ENCODE data around the gene CATSPERE.

CATSPERE gene

GRCh38 chr1:244454412-244454811 lies 6.7 kb upstream of the CATSPERE start:
- Histone ChIP-seq H3K9me3 (replicated peaks; ENCODE audit: insufficient read depth, low read length) (no peaks in the 10 kb centered on the region), H3K27me3 (replicated peaks; ENCODE audit: insufficient read depth, low read length) (no peaks in the 10 kb centered on the region), H3K9me2 (replicated peaks; ENCODE audit: insufficient read depth, low read length) (no peaks in the 10 kb centered on the region), H3K4me1 (ENCODE audit: low read length) (peaks cover 14% of the 10 kb centered on the region), H3K9ac (ENCODE audit: low read length) (no peak overlapping the region), H4K20me1 (ENCODE audit: insufficient read depth, low read length) (no peaks in the 10 kb centered on the region), H3K79me2 (ENCODE audit: low read length) (peaks cover 22% of the 10 kb centered on the region), H3K4me2 (ENCODE audit: low read depth, low read length) (no peak overlapping the region), H3K27ac (ENCODE audit: low read length) (no peak overlapping the region), H3K4me3 (ENCODE audit: low read length) (no peak overlapping the region), H3F3A (ENCODE audit: insufficient read depth, low read length) (peaks cover 16% of the 10 kb centered on the region), H2AFZ (ENCODE audit: low read length) (no peak overlapping the region), H3K36me3 (replicated peaks; ENCODE audit: insufficient read depth, low read length) (0 out of 2 replicates have a peak, but pooled peaks cover 2% of the 10 kb centered on the region)
- TF ChIP-seq, protein P1, sequence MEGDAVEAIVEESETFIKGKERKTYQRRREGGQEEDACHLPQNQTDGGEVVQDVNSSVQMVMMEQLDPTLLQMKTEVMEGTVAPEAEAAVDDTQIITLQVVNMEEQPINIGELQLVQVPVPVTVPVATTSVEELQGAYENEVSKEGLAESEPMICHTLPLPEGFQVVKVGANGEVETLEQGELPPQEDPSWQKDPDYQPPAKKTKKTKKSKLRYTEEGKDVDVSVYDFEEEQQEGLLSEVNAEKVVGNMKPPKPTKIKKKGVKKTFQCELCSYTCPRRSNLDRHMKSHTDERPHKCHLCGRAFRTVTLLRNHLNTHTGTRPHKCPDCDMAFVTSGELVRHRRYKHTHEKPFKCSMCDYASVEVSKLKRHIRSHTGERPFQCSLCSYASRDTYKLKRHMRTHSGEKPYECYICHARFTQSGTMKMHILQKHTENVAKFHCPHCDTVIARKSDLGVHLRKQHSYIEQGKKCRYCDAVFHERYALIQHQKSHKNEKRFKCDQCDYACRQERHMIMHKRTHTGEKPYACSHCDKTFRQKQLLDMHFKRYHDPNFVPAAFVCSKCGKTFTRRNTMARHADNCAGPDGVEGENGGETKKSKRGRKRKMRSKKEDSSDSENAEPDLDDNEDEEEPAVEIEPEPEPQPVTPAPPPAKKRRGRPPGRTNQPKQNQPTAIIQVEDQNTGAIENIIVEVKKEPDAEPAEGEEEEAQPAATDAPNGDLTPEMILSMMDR (IDR thresholded peaks at IDR 0.05; ENCODE audit: low read length) = no peak
- TF ChIP-seq EZH2 (optimal IDR thresholded peaks at IDR 0.05; ENCODE audit: low read depth, low read length) (no peak), EZH2phosphoT487 (IDR thresholded peaks at IDR 0.05; ENCODE audit: low read length) (no peak)
- DNase-seq = no peak

DNA sequence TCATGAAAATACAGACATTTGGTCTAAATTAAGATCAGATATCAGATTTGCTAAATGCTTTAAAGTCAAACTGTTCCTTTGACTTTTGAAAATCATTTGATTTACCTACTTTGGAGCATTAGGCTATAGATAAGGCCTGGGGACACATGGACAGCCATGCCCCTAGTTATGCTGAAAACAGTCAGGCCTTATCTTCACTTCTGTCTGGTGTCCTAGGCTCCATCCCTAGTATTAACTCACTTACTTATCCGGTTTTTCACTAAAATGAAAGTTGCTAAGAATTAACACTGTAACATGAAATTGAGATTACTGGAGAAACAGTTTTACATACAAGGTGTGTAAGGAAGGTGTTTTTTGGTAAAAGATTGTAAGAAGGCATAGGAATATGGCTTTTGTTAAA lies 4.5 kb upstream of the CATSPERE start:
- H3K4me2 ChIP-seq (ENCODE audit: low read depth, low read length) = no peak overlapping the region
- no peak overlapping the region for H3K27ac ChIP-seq (ENCODE audit: low read length)
- H3K9me2 ChIP-seq (replicated peaks; ENCODE audit: insufficient read depth, low read length) = no peaks in the 10 kb centered on the region
- no peaks in the 10 kb centered on the region for H4K20me1 ChIP-seq (ENCODE audit: insufficient read depth, low read length)
- no peak for DNase-seq
- H3K36me3 ChIP-seq (replicated peaks; ENCODE audit: insufficient read depth, low read length) = no peaks in the 10 kb centered on the region
- H3K9ac ChIP-seq (ENCODE audit: low read length) = no peak overlapping the region
- no peaks in the 10 kb centered on the region for H3K27me3 ChIP-seq (replicated peaks; ENCODE audit: insufficient read depth, low read length)
- 0 out of 2 replicates have a peak, but pooled peaks cover 10% of the 10 kb centered on the region for H3K4me1 ChIP-seq (ENCODE audit: low read length)
- no peak overlapping the region for H2AFZ ChIP-seq (ENCODE audit: low read length)
- H3K9me3 ChIP-seq (replicated peaks; ENCODE audit: insufficient read depth, low read length) = no peaks in the 10 kb centered on the region
- H3K79me2 ChIP-seq (ENCODE audit: low read length) = no peaks in the 10 kb centered on the region
- peaks cover 4% of the 10 kb centered on the region for H3F3A ChIP-seq (ENCODE audit: insufficient read depth, low read length)
- TF ChIP-seq, protein P1 (IDR thresholded peaks at IDR 0.05; ENCODE audit: low read length) = no peak
- TF ChIP-seq EZH2phosphoT487 (IDR thresholded peaks at IDR 0.05; ENCODE audit: low read length) (no peak), EZH2 (optimal IDR thresholded peaks at IDR 0.05; ENCODE audit: low read depth, low read length) (no peak)
- no peak overlapping the region for H3K4me3 ChIP-seq (ENCODE audit: low read length)

DNA sequence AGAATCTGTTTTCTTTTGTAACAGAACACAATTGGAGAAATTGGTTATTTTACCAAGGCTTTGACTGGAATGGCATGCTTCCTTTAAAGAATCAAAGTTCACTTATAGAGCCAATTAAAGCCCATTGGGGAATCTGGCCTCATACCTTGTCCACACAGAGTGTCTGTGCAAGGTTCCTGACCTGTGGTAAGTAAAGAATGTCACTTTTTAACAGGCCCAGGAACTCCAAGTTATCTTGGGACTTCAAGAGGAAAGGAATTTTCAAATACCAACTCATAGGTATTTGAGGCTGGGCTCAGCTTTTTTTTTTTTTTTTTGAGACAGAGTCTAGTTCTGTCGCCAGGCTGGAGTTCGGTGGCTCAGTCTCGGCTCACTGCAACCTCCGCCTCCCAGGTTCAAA lies 2.3 kb upstream of the CATSPERE start:
- Histone ChIP-seq H3K4me2 (ENCODE audit: low read depth, low read length) (no peak overlapping the region), H2AFZ (ENCODE audit: low read length) (no peak overlapping the region), H3K27ac (ENCODE audit: low read length) (no peak overlapping the region), H3K4me3 (ENCODE audit: low read length) (no peak overlapping the region), H3K9me2 (replicated peaks; ENCODE audit: insufficient read depth, low read length) (no peaks in the 10 kb centered on the region), H3K9ac (ENCODE audit: low read length) (no peak overlapping the region), H3K36me3 (replicated peaks; ENCODE audit: insufficient read depth, low read length) (no peaks in the 10 kb centered on the region), H3K4me1 (ENCODE audit: low read length) (0 out of 2 replicates have a peak, but pooled peaks cover 5% of the 10 kb centered on the region), H4K20me1 (ENCODE audit: insufficient read depth, low read length) (no peaks in the 10 kb centered on the region), H3K79me2 (ENCODE audit: low read length) (no peaks in the 10 kb centered on the region), H3K27me3 (replicated peaks; ENCODE audit: insufficient read depth, low read length) (no peaks in the 10 kb centered on the region), H3K9me3 (replicated peaks; ENCODE audit: insufficient read depth, low read length) (no peaks in the 10 kb centered on the region), H3F3A (ENCODE audit: insufficient read depth, low read length) (peaks cover 8% of the 10 kb centered on the region)
- TF ChIP-seq, protein P1 (IDR thresholded peaks at IDR 0.05; ENCODE audit: low read length) = no peak
- TF ChIP-seq EZH2phosphoT487 (IDR thresholded peaks at IDR 0.05; ENCODE audit: low read length) = no peak
- no peak for TF ChIP-seq EZH2 (optimal IDR thresholded peaks at IDR 0.05; ENCODE audit: low read depth, low read length)
- no peak for DNase-seq

Measured in MM.1S (cell line).